ENCODE measurements around the gene FAM83C. TPM values are rescaled to one million over a fixed set of nuclear protein-coding genes. Genes with fewer than 3 reads are reported as not detected.

The FAM83C gene
- total and polyA plus RNA-seq, 2 experiments from 2014 or later = not detected

- in situ Hi-C loops (cut with MboI) = no loop called here
- no peaks in the 10 kb centered on the region for H3K9me2 ChIP-seq (ENCODE audit: insufficient read depth)
- H3K27ac ChIP-seq = no peak overlapping the region
- no peak overlapping the region for H2AFZ ChIP-seq
- no peaks in the 10 kb centered on the region for H4K20me1 ChIP-seq (ENCODE audit: insufficient read depth)
- 50 to 60% methylated on average over 5 of the region's 5 CpGs for WGBS, 2 experiments (ENCODE audit: low coverage in 1 of 2, low lambda C conversion rate in 2 of 2, missing lambda C conversion rate in 2 of 2)
- no peak for DNase-seq
- no peaks in the 10 kb centered on the region for H3K9me3 ChIP-seq (ENCODE audit: low read depth)
- H3K4me3 ChIP-seq = no peak overlapping the region
- H3K4me1 ChIP-seq (ENCODE audit: insufficient read depth) = peaks cover 25% of the 10 kb centered on the region
- H3K36me3 ChIP-seq (ENCODE audit: low read depth) = no peaks in the 10 kb centered on the region
- no peaks in the 10 kb centered on the region for H3K79me2 ChIP-seq (ENCODE audit: insufficient read depth)
- TF ChIP-seq EZH2 (IDR thresholded peaks at IDR 0.05; ENCODE audit: insufficient read depth, poor library complexity, severe bottlenecking) (no peak), EZH2phosphoT487 (IDR thresholded peaks at IDR 0.05; ENCODE audit: insufficient read depth, low read depth) (no peak)
- no peak overlapping the region for H3K4me2 ChIP-seq (ENCODE audit: unreplicated experiment)
- H3K27me3 ChIP-seq (replicated peaks; ENCODE audit: insufficient read depth) = no peaks in the 10 kb centered on the region
- peaks cover 17% of the 10 kb centered on the region for H3F3A ChIP-seq (ENCODE audit: insufficient read depth)
- no peak overlapping the region for H3K9ac ChIP-seq
Measured at GRCh38 chr20:35298264-35298663, 6.0 kb upstream of the FAM83C start.

- H3K4me3 ChIP-seq = no peak overlapping the region
- H3K27me3 ChIP-seq (replicated peaks; ENCODE audit: insufficient read depth) = no peaks in the 10 kb centered on the region
- H3K79me2 ChIP-seq (ENCODE audit: insufficient read depth) = no peaks in the 10 kb centered on the region
- in situ Hi-C loops (cut with MboI) = no loop called here
- H4K20me1 ChIP-seq (ENCODE audit: insufficient read depth) = no peaks in the 10 kb centered on the region
- H3K27ac ChIP-seq = no peak overlapping the region
- H3K4me2 ChIP-seq (ENCODE audit: unreplicated experiment) = no peak overlapping the region
- H3K9ac ChIP-seq = no peak overlapping the region
- peaks cover 12% of the 10 kb centered on the region for H3F3A ChIP-seq (ENCODE audit: insufficient read depth)
- no peaks in the 10 kb centered on the region for H3K9me3 ChIP-seq (ENCODE audit: low read depth)
- TF ChIP-seq EZH2phosphoT487 (IDR thresholded peaks at IDR 0.05; ENCODE audit: insufficient read depth, low read depth) = no peak
- no peak for TF ChIP-seq EZH2 (IDR thresholded peaks at IDR 0.05; ENCODE audit: insufficient read depth, poor library complexity, severe bottlenecking)
- H3K36me3 ChIP-seq (ENCODE audit: low read depth) = no peaks in the 10 kb centered on the region
- DNase-seq = no peak
- WGBS, 2 experiments (ENCODE audit: low coverage in 1 of 2, low lambda C conversion rate in 2 of 2, missing lambda C conversion rate in 2 of 2) = 83 to 89% methylated on average over 14 of the region's 14 CpGs
- peaks cover 20% of the 10 kb centered on the region for H3K4me1 ChIP-seq (ENCODE audit: insufficient read depth)
- H2AFZ ChIP-seq = no peak overlapping the region; the same call in 1 of the 2 replicates
- no peaks in the 10 kb centered on the region for H3K9me2 ChIP-seq (ENCODE audit: insufficient read depth)
Measured at GRCh38 chr20:35297740-35298139, 5.5 kb upstream of the FAM83C start.

- TF ChIP-seq EZH2phosphoT487 (IDR thresholded peaks at IDR 0.05; ENCODE audit: insufficient read depth, low read depth) (no peak), EZH2 (IDR thresholded peaks at IDR 0.05; ENCODE audit: insufficient read depth, poor library complexity, severe bottlenecking) (no peak)
- Histone ChIP-seq H3K27me3 (replicated peaks; ENCODE audit: insufficient read depth) (no peaks in the 10 kb centered on the region), H3K36me3 (ENCODE audit: low read depth) (no peaks in the 10 kb centered on the region), H3K9me3 (ENCODE audit: low read depth) (no peaks in the 10 kb centered on the region), H3K79me2 (ENCODE audit: insufficient read depth) (no peaks in the 10 kb centered on the region), H4K20me1 (ENCODE audit: insufficient read depth) (no peaks in the 10 kb centered on the region), H3F3A (ENCODE audit: insufficient read depth) (peaks cover 6% of the 10 kb centered on the region; the same call in 1 of the 2 replicates), H3K4me1 (ENCODE audit: insufficient read depth) (peaks cover 14% of the 10 kb centered on the region), H3K4me3 (no peak overlapping the region), H2AFZ (peak overlapping the region; percentile 48; the same call in 1 of the 2 replicates), H3K27ac (no peak overlapping the region), H3K9me2 (ENCODE audit: insufficient read depth) (no peaks in the 10 kb centered on the region), H3K4me2 (ENCODE audit: unreplicated experiment) (no peak overlapping the region), H3K9ac (no peak overlapping the region)
- WGBS, 2 experiments (ENCODE audit: low coverage in 1 of 2, low lambda C conversion rate in 2 of 2, missing lambda C conversion rate in 2 of 2) = 52 to 55% methylated on average over 8 of the region's 8 CpGs
- DNase-seq = no peak
- in situ Hi-C loops (cut with MboI) = no loop called here
Measured at GRCh38 chr20:35297155-35297554, 4.9 kb upstream of the FAM83C start.

GRCh38 chr20:35296101-35296554, 3.9 kb upstream of the FAM83C start:
- WGBS, 2 experiments (ENCODE audit: low coverage in 1 of 2, low lambda C conversion rate in 2 of 2, missing lambda C conversion rate in 2 of 2) = 62 to 67% methylated on average over 9 of the region's 9 CpGs
- H3K36me3 ChIP-seq (ENCODE audit: low read depth) = no peaks in the 10 kb centered on the region
- DNase-seq = no peak
- no peaks in the 10 kb centered on the region for H3K9me3 ChIP-seq (ENCODE audit: low read depth)
- no peak overlapping the region for H2AFZ ChIP-seq
- H3K4me2 ChIP-seq (ENCODE audit: unreplicated experiment) = no peak overlapping the region
- H3K9me2 ChIP-seq (ENCODE audit: insufficient read depth) = no peaks in the 10 kb centered on the region
- H3K79me2 ChIP-seq (ENCODE audit: insufficient read depth) = no peaks in the 10 kb centered on the region
- no peak overlapping the region for H3K9ac ChIP-seq
- in situ Hi-C loops (cut with MboI) = no loop called here
- H3K4me1 ChIP-seq (ENCODE audit: insufficient read depth) = 0 out of 2 replicates have a peak, but pooled peaks cover 9% of the 10 kb centered on the region
- no peaks in the 10 kb centered on the region for H3K27me3 ChIP-seq (replicated peaks; ENCODE audit: insufficient read depth)
- no peaks in the 10 kb centered on the region for H4K20me1 ChIP-seq (ENCODE audit: insufficient read depth)
- no peaks in the 10 kb centered on the region for H3F3A ChIP-seq (ENCODE audit: insufficient read depth)
- H3K4me3 ChIP-seq = no peak overlapping the region
- H3K27ac ChIP-seq = no peak overlapping the region
- TF ChIP-seq EZH2 (IDR thresholded peaks at IDR 0.05; ENCODE audit: insufficient read depth, poor library complexity, severe bottlenecking) (no peak), EZH2phosphoT487 (IDR thresholded peaks at IDR 0.05; ENCODE audit: insufficient read depth, low read depth) (no peak)

- in situ Hi-C loops (cut with MboI) = no loop called here
- no peaks in the 10 kb centered on the region for H4K20me1 ChIP-seq (ENCODE audit: insufficient read depth)
- H3K27ac ChIP-seq = no peak overlapping the region
- TF ChIP-seq EZH2phosphoT487 (IDR thresholded peaks at IDR 0.05; ENCODE audit: insufficient read depth, low read depth) (no peak), EZH2 (IDR thresholded peaks at IDR 0.05; ENCODE audit: insufficient read depth, poor library complexity, severe bottlenecking) (no peak)
- no peak overlapping the region for H2AFZ ChIP-seq
- H3F3A ChIP-seq (ENCODE audit: insufficient read depth) = no peaks in the 10 kb centered on the region
- H3K9me3 ChIP-seq (ENCODE audit: low read depth) = no peaks in the 10 kb centered on the region
- WGBS, 2 experiments (ENCODE audit: low coverage in 1 of 2, low lambda C conversion rate in 2 of 2, missing lambda C conversion rate in 2 of 2) = 79 to 85% methylated on average over 8 of the region's 8 CpGs
- H3K79me2 ChIP-seq (ENCODE audit: insufficient read depth) = no peaks in the 10 kb centered on the region
- no peaks in the 10 kb centered on the region for H3K9me2 ChIP-seq (ENCODE audit: insufficient read depth)
- no peaks in the 10 kb centered on the region for H3K27me3 ChIP-seq (replicated peaks; ENCODE audit: insufficient read depth)
- no peak overlapping the region for H3K9ac ChIP-seq
- no peaks in the 10 kb centered on the region for H3K36me3 ChIP-seq (ENCODE audit: low read depth)
- H3K4me3 ChIP-seq = no peak overlapping the region
- DNase-seq = no peak
- no peak overlapping the region for H3K4me2 ChIP-seq (ENCODE audit: unreplicated experiment)
- H3K4me1 ChIP-seq (ENCODE audit: insufficient read depth) = 0 out of 2 replicates have a peak, but pooled peaks cover 9% of the 10 kb centered on the region
Measured at GRCh38 chr20:35295674-35296073, 3.4 kb upstream of the FAM83C start.

Data from GM23248 (cell line).